Retina (tissue), 1 donor: ENCODE results near the gene SOCS6.
"Not testable (repeated sequence)": the region's sequence is repeated elsewhere in the genome, so short reads cannot be mapped to it uniquely, and the experiment has no call there.

Source experiments
- DNase-seq: peaks from one replicate; pipeline ENCODE4 v3.0.0-alpha.2; 2016

Gene SOCS6

GRCh38 chr18:70363861-70364260 is 75.0 kb downstream of the SOCS6 start:
- no peak for DNase-seq

- no peak for DNase-seq
Measured at GRCh38 chr18:70365361-70365760, 76.5 kb downstream of the SOCS6 start.

GRCh38 chr18:70366174-70366573 is 77.3 kb downstream of the SOCS6 start:
- DNase-seq, result no peak

- DNase-seq, result no peak
Measured at GRCh38 chr18:70366670-70367069, 77.8 kb downstream of the SOCS6 start.

GRCh38 chr18:70367344-70367743 is 78.5 kb downstream of the SOCS6 start:
- not testable (repeated sequence) for DNase-seq

- no peak for DNase-seq
Measured at GRCh38 chr18:70368903-70369302, 80.1 kb downstream of the SOCS6 start.

GRCh38 chr18:70370762-70371733 is 82.2 kb downstream of the SOCS6 start:
- DNase-seq, result no peak

- DNase-seq, result no peak
Measured at GRCh38 chr18:70371908-70372307, 83.1 kb downstream of the SOCS6 start.

- DNase-seq, result no peak
Measured at GRCh38 chr18:70372450-70373041, 83.7 kb downstream of the SOCS6 start.

GRCh38 chr18:70373042-70373519 is 84.2 kb downstream of the SOCS6 start:
- no peak for DNase-seq

GRCh38 chr18:70374154-70374553 is 85.3 kb downstream of the SOCS6 start:
- DNase-seq, result no peak

- no peak for DNase-seq
Measured at GRCh38 chr18:70376137-70376913, 87.5 kb downstream of the SOCS6 start.

- DNase-seq, result no peak
Measured at GRCh38 chr18:70376914-70377258, 88.0 kb downstream of the SOCS6 start.

- no peak for DNase-seq
Measured at GRCh38 chr18:70377317-70377799, 88.5 kb downstream of the SOCS6 start.

GRCh38 chr18:70377857-70378701 is 89.2 kb downstream of the SOCS6 start:
- no peak for DNase-seq
